ENCODE results near the gene GMNC.

GMNC gene

GRCh38 chr3:190847436-190847835, 15.1 kb downstream of the GMNC start:
- no peak overlapping the region for H3K27ac ChIP-seq (ENCODE audit: low read depth, low read length)
- no peaks in the 10 kb centered on the region for H3K4me1 ChIP-seq (ENCODE audit: control insufficient read depth, low read length)
- no peak overlapping the region for H3K4me3 ChIP-seq (ENCODE audit: low read length)
- no peaks in the 10 kb centered on the region for H3F3A ChIP-seq (ENCODE audit: control insufficient read depth, insufficient read depth)
- no peak overlapping the region for H3K4me2 ChIP-seq (ENCODE audit: low read length)
- no peaks in the 10 kb centered on the region for H3K9me3 ChIP-seq (ENCODE audit: control insufficient read depth, insufficient read depth, low read length)
- H3K79me2 ChIP-seq (ENCODE audit: control insufficient read depth, low read length) = no peaks in the 10 kb centered on the region
- no peaks in the 10 kb centered on the region for H4K20me1 ChIP-seq (ENCODE audit: control insufficient read depth, insufficient read depth, low read depth, low read length)
- no peaks in the 10 kb centered on the region for H3K9me2 ChIP-seq (replicated peaks; ENCODE audit: control insufficient read depth, low read length)
- TF ChIP-seq CTCF (IDR thresholded peaks at IDR 0.05; ENCODE audit: low read depth, low read length, poor library complexity, severe bottlenecking) (no peak), EZH2phosphoT487 (IDR thresholded peaks at IDR 0.05; ENCODE audit: borderline replicate concordance, low read length) (no peak)
- no peaks in the 10 kb centered on the region for H3K36me3 ChIP-seq (ENCODE audit: control insufficient read depth, low read length)
- H3K27me3 ChIP-seq (ENCODE audit: control insufficient read depth, low read length) = no peaks in the 10 kb centered on the region

- Histone ChIP-seq H3K27me3 (ENCODE audit: control insufficient read depth, low read length) (no peaks in the 10 kb centered on the region), H3K4me1 (ENCODE audit: control insufficient read depth, low read length) (no peaks in the 10 kb centered on the region), H3F3A (ENCODE audit: control insufficient read depth, insufficient read depth) (no peaks in the 10 kb centered on the region), H3K36me3 (ENCODE audit: control insufficient read depth, low read length) (no peaks in the 10 kb centered on the region), H3K9me3 (ENCODE audit: control insufficient read depth, insufficient read depth, low read length) (no peaks in the 10 kb centered on the region), H3K9me2 (replicated peaks; ENCODE audit: control insufficient read depth, low read length) (no peaks in the 10 kb centered on the region), H3K79me2 (ENCODE audit: control insufficient read depth, low read length) (no peaks in the 10 kb centered on the region), H3K4me3 (ENCODE audit: low read length) (no peak overlapping the region), H3K27ac (ENCODE audit: low read depth, low read length) (no peak overlapping the region), H4K20me1 (ENCODE audit: control insufficient read depth, insufficient read depth, low read depth, low read length) (no peaks in the 10 kb centered on the region), H3K4me2 (ENCODE audit: low read length) (no peak overlapping the region)
- no peak for TF ChIP-seq EZH2phosphoT487 (IDR thresholded peaks at IDR 0.05; ENCODE audit: borderline replicate concordance, low read length)
- TF ChIP-seq CTCF (IDR thresholded peaks at IDR 0.05; ENCODE audit: low read depth, low read length, poor library complexity, severe bottlenecking) = no peak
Observed at GRCh38 chr3:190840146-190840545, 22.3 kb downstream of the GMNC start.

- Histone ChIP-seq H3K4me2 (ENCODE audit: low read length) (no peak overlapping the region), H3K36me3 (ENCODE audit: control insufficient read depth, low read length) (no peaks in the 10 kb centered on the region), H3K79me2 (ENCODE audit: control insufficient read depth, low read length) (no peaks in the 10 kb centered on the region), H3K9me3 (ENCODE audit: control insufficient read depth, insufficient read depth, low read length) (no peaks in the 10 kb centered on the region), H3K27ac (ENCODE audit: low read depth, low read length) (no peak overlapping the region), H3K9me2 (replicated peaks; ENCODE audit: control insufficient read depth, low read length) (no peaks in the 10 kb centered on the region), H3F3A (ENCODE audit: control insufficient read depth, insufficient read depth) (no peaks in the 10 kb centered on the region), H3K4me3 (ENCODE audit: low read length) (no peak overlapping the region), H3K4me1 (ENCODE audit: control insufficient read depth, low read length) (no peaks in the 10 kb centered on the region), H4K20me1 (ENCODE audit: control insufficient read depth, insufficient read depth, low read depth, low read length) (no peaks in the 10 kb centered on the region), H3K27me3 (ENCODE audit: control insufficient read depth, low read length) (no peaks in the 10 kb centered on the region)
- TF ChIP-seq EZH2phosphoT487 (IDR thresholded peaks at IDR 0.05; ENCODE audit: borderline replicate concordance, low read length) = no peak
- no peak for TF ChIP-seq CTCF (IDR thresholded peaks at IDR 0.05; ENCODE audit: low read depth, low read length, poor library complexity, severe bottlenecking)
Observed at GRCh38 chr3:190831225-190831624, 31.3 kb downstream of the GMNC start.

GRCh38 chr3:190830031-190830430, 32.5 kb downstream of the GMNC start:
- no peaks in the 10 kb centered on the region for H4K20me1 ChIP-seq (ENCODE audit: control insufficient read depth, insufficient read depth, low read depth, low read length)
- no peaks in the 10 kb centered on the region for H3K27me3 ChIP-seq (ENCODE audit: control insufficient read depth, low read length)
- no peaks in the 10 kb centered on the region for H3K79me2 ChIP-seq (ENCODE audit: control insufficient read depth, low read length)
- no peaks in the 10 kb centered on the region for H3K4me1 ChIP-seq (ENCODE audit: control insufficient read depth, low read length)
- H3K4me2 ChIP-seq (ENCODE audit: low read length) = no peak overlapping the region
- H3K27ac ChIP-seq (ENCODE audit: low read depth, low read length) = no peak overlapping the region
- H3K9me3 ChIP-seq (ENCODE audit: control insufficient read depth, insufficient read depth, low read length) = no peaks in the 10 kb centered on the region
- TF ChIP-seq EZH2phosphoT487 (IDR thresholded peaks at IDR 0.05; ENCODE audit: borderline replicate concordance, low read length) (no peak), CTCF (IDR thresholded peaks at IDR 0.05; ENCODE audit: low read depth, low read length, poor library complexity, severe bottlenecking) (no peak)
- H3F3A ChIP-seq (ENCODE audit: control insufficient read depth, insufficient read depth) = no peaks in the 10 kb centered on the region
- H3K36me3 ChIP-seq (ENCODE audit: control insufficient read depth, low read length) = no peaks in the 10 kb centered on the region
- no peaks in the 10 kb centered on the region for H3K9me2 ChIP-seq (replicated peaks; ENCODE audit: control insufficient read depth, low read length)
- H3K4me3 ChIP-seq (ENCODE audit: low read length) = no peak overlapping the region
